WTC11 (cell line): Measurements from ENCODE around the gene FFAR4. TPM values are rescaled to one million over a fixed set of nuclear protein-coding genes. Genes with fewer than 3 reads are reported as not detected.

ENCODE experiments used
- ATAC-seq: fragments of 200-7000 bp; cut with Tn5 transposase; 2 replicates; pipeline ENCODE4 v1.10.0; 2021; ENCODE audit warnings: mild to moderate bottlenecking, moderate library complexity
- CTCF ChIA-PET: fragments of 300-600 bp; sonication (Branson Sonifier 250); formaldehyde crosslinking; loops from one replicate; lab custom pipeline; 2021; ENCODE audit warnings: antibody characterized with exemption; lab: Charles Lee
- POLR2A ChIA-PET: fragments of 350-600 bp; sonication (Branson Sonifier 250); formaldehyde crosslinking; loops from one replicate; lab custom pipeline; 2021; ENCODE audit warnings: antibody characterized with exemption; lab: Charles Lee
- DNase-seq: peaks from one replicate; pipeline ENCODE4 v3.0.0; 2021; ENCODE audit warnings: low spot score
- H3K27ac Mint-ChIP-seq: 2 replicates; pipeline ENCODE4 v1.8.0; 2021; ENCODE audit warnings: mixed read lengths
- H3K27me3 Mint-ChIP-seq: 2 replicates; pipeline ENCODE4 v1.8.0; 2021; ENCODE audit warnings: low read depth, mild to moderate bottlenecking, moderate library complexity, mixed read lengths
- H3K36me3 Mint-ChIP-seq: 2 replicates; pipeline ENCODE4 v1.8.0; 2021; ENCODE audit warnings: mixed read lengths
- H3K4me1 Mint-ChIP-seq: 2 replicates; pipeline ENCODE4 v1.8.0; 2022; ENCODE audit warnings: mixed read lengths
- H3K4me3 Mint-ChIP-seq: 2 replicates; pipeline ENCODE4 v1.8.0; 2021; ENCODE audit warnings: mild to moderate bottlenecking, moderate library complexity, mixed read lengths
- H3K9me3 Mint-ChIP-seq: 2 replicates; pipeline ENCODE4 v1.8.0; 2021; ENCODE audit warnings: mixed read lengths
- CREB1 ChIP-seq: sonication (generic); formaldehyde crosslinking; IDR thresholded peaks from 2 replicates; pipeline ENCODE4 v1.8.0; 2023; ENCODE audit warnings: mild to moderate bottlenecking, missing genetic modification reagents
- NR2C2 ChIP-seq: sonication (generic); formaldehyde crosslinking; IDR thresholded peaks from 2 replicates; pipeline ENCODE4 v1.8.0; 2022; ENCODE audit warnings: mild to moderate bottlenecking, missing genetic modification reagents
- ZNF138 ChIP-seq: sonication (generic); formaldehyde crosslinking; conservative IDR thresholded peaks from 2 replicates; pipeline ENCODE4 v1.8.1; 2022; ENCODE audit warnings: mild to moderate bottlenecking, moderate library complexity, missing genetic modification reagents
- ZNF219 ChIP-seq: sonication (generic); formaldehyde crosslinking; IDR thresholded peaks from 2 replicates; pipeline ENCODE4 v1.8.0; 2023; ENCODE audit warnings: missing genetic modification reagents, mild to moderate bottlenecking, borderline replicate concordance
- total RNA-seq: library from RNA; stranded (reverse); gene quantifications from 3 replicates; pipeline ENCODE4 v1.2.3, GENCODE V29; 2021
- TF ChIP-seq, protein P1 (sequence below): fragments of 250-450 bp; sonication (Bioruptor Pico); IDR thresholded peaks from 2 replicates; pipeline ENCODE4 v2.1.2; 2022; ENCODE audit warnings: mild to moderate bottlenecking, moderate library complexity
- TF ChIP-seq, protein P2 (sequence below): sonication (generic); formaldehyde crosslinking; IDR thresholded peaks from 2 replicates; pipeline ENCODE4 v1.8.1; 2023; ENCODE audit warnings: mild to moderate bottlenecking, missing genetic modification reagents
- TF ChIP-seq, protein P3 (sequence below): sonication (generic); formaldehyde crosslinking; IDR thresholded peaks from 2 replicates; pipeline ENCODE4 v1.8.1; 2022; ENCODE audit warnings: low read depth, missing genetic modification reagents, borderline replicate concordance
- TF ChIP-seq, protein P4 (sequence below): sonication (generic); formaldehyde crosslinking; IDR thresholded peaks from 2 replicates; pipeline ENCODE4 v1.8.0; 2023; ENCODE audit warnings: missing genetic modification reagents
- TF ChIP-seq, protein P5 (sequence below): fragments of 250-450 bp; sonication (Bioruptor Pico); IDR thresholded peaks from 2 replicates; pipeline ENCODE4 v1.9.0; 2021; ENCODE audit warnings: mild to moderate bottlenecking
- TF ChIP-seq, protein P6 (sequence below): sonication (generic); formaldehyde crosslinking; IDR thresholded peaks from 2 replicates; pipeline ENCODE4 v1.8.1; 2023; ENCODE audit warnings: mild to moderate bottlenecking, missing genetic modification reagents, moderate library complexity
- TF ChIP-seq, protein P7 (sequence below): sonication (generic); formaldehyde crosslinking; IDR thresholded peaks from 2 replicates; pipeline ENCODE4 v1.8.0; 2023; ENCODE audit warnings: mild to moderate bottlenecking, missing genetic modification reagents
- TF ChIP-seq, protein P8 (sequence below): fragments of 250-450 bp; sonication (Bioruptor Pico); IDR thresholded peaks from 2 replicates; pipeline ENCODE4 v1.9.0; 2021; ENCODE audit warnings: moderate library complexity, mild to moderate bottlenecking, inconsistent platforms, borderline replicate concordance
- TF ChIP-seq, protein P9 (sequence below): fragments of 250-450 bp; sonication (Bioruptor Pico); IDR thresholded peaks from 2 replicates; pipeline ENCODE4 v1.9.0; 2021; ENCODE audit warnings: mild to moderate bottlenecking
- TF ChIP-seq, protein P10 (sequence below): sonication (generic); formaldehyde crosslinking; IDR thresholded peaks from 2 replicates; pipeline ENCODE4 v1.8.1; 2023; ENCODE audit warnings: mild to moderate bottlenecking, missing genetic modification reagents

FFAR4 gene
- total RNA-seq, 1 experiment from 2014 or later: 0.15 TPM

DNA sequence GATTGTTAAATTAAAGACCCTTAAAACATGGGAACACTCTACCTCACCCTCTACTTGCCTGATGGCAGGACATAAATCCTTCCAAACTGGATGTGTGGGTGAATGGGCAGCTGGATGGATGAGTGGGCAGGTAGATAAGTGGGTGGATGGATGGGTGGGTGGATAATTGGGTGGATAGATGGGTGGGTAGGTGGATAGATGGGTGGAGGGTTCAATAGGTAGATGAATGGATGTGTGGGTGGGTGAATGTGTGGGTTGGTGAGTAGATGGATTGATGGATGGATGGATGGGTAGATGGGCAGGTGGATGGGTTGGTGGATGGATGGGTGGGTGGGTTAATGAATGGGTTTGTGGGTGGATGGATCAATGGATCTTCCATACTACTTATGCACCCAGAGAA is 18.9 kb upstream of the FFAR4 start (continued):
- TF ChIP-seq, protein P1, sequence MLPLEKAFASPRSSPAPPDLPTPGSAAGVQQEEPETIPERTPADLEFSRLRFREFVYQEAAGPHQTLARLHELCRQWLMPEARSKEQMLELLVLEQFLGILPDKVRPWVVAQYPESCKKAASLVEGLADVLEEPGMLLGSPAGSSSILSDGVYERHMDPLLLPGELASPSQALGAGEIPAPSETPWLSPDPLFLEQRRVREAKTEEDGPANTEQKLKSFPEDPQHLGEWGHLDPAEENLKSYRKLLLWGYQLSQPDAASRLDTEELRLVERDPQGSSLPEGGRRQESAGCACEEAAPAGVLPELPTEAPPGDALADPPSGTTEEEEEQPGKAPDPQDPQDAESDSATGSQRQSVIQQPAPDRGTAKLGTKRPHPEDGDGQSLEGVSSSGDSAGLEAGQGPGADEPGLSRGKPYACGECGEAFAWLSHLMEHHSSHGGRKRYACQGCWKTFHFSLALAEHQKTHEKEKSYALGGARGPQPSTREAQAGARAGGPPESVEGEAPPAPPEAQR (CRISPR knock-in tag): no peak
- TF ChIP-seq, protein P2, sequence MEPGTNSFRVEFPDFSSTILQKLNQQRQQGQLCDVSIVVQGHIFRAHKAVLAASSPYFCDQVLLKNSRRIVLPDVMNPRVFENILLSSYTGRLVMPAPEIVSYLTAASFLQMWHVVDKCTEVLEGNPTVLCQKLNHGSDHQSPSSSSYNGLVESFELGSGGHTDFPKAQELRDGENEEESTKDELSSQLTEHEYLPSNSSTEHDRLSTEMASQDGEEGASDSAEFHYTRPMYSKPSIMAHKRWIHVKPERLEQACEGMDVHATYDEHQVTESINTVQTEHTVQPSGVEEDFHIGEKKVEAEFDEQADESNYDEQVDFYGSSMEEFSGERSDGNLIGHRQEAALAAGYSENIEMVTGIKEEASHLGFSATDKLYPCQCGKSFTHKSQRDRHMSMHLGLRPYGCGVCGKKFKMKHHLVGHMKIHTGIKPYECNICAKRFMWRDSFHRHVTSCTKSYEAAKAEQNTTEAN (CRISPR knock-in tag): no peak
- TF ChIP-seq NR2C2 (CRISPR knock-in tag) (no peak), ZNF138 (CRISPR knock-in tag) (no peak), CREB1 (no peak)
- TF ChIP-seq, protein P3, sequence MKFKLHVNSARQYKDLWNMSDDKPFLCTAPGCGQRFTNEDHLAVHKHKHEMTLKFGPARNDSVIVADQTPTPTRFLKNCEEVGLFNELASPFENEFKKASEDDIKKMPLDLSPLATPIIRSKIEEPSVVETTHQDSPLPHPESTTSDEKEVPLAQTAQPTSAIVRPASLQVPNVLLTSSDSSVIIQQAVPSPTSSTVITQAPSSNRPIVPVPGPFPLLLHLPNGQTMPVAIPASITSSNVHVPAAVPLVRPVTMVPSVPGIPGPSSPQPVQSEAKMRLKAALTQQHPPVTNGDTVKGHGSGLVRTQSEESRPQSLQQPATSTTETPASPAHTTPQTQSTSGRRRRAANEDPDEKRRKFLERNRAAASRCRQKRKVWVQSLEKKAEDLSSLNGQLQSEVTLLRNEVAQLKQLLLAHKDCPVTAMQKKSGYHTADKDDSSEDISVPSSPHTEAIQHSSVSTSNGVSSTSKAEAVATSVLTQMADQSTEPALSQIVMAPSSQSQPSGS (CRISPR knock-in tag): no peak
- TF ChIP-seq, protein P4, sequence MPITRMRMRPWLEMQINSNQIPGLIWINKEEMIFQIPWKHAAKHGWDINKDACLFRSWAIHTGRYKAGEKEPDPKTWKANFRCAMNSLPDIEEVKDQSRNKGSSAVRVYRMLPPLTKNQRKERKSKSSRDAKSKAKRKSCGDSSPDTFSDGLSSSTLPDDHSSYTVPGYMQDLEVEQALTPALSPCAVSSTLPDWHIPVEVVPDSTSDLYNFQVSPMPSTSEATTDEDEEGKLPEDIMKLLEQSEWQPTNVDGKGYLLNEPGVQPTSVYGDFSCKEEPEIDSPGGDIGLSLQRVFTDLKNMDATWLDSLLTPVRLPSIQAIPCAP (CRISPR knock-in tag): no peak
- TF ChIP-seq, protein P5, sequence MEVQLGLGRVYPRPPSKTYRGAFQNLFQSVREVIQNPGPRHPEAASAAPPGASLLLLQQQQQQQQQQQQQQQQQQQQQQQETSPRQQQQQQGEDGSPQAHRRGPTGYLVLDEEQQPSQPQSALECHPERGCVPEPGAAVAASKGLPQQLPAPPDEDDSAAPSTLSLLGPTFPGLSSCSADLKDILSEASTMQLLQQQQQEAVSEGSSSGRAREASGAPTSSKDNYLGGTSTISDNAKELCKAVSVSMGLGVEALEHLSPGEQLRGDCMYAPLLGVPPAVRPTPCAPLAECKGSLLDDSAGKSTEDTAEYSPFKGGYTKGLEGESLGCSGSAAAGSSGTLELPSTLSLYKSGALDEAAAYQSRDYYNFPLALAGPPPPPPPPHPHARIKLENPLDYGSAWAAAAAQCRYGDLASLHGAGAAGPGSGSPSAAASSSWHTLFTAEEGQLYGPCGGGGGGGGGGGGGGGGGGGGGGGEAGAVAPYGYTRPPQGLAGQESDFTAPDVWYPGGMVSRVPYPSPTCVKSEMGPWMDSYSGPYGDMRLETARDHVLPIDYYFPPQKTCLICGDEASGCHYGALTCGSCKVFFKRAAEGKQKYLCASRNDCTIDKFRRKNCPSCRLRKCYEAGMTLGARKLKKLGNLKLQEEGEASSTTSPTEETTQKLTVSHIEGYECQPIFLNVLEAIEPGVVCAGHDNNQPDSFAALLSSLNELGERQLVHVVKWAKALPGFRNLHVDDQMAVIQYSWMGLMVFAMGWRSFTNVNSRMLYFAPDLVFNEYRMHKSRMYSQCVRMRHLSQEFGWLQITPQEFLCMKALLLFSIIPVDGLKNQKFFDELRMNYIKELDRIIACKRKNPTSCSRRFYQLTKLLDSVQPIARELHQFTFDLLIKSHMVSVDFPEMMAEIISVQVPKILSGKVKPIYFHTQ (CRISPR knock-in tag): no peak
- TF ChIP-seq, all 79 proteins: peak for 0

DNA sequence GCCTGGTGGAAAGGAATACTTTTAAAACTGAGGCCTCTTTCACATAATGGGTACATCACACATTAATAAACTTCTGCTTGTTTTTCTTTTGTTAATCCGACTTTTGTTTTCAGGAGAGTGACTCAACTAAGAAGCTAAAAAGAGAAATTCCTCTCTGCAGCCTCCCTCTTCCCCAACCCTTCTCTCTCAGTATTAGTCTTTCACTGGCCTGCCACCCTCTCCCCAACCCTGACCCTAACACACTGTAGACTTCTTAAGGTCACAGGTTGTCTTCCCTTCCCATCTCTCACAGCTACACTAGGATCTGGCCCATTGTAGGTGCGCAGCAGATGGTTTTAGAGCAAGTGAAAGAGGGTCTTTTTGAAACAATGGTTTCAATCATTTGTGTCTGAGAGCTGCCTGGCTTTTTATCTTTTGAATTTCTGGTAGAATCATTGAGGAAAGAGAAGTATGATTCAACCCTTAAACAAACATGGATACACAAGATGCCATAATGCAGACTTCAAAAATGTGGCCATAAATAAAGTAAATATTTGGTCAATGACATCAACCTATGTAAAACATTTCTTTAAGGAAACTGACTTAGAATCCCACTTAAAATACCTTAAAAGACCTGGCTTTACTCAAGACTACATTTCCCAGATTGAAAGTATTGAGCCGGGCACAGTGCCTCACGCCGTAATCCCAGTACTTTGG is 17.9 kb upstream of the FFAR4 start:
- H3K4me3 Mint-ChIP-seq: no peak overlapping the region
- no peak overlapping the region for H3K27ac Mint-ChIP-seq
- no peaks in the 10 kb centered on the region; the same call in 1 of the 2 replicates for H3K27me3 Mint-ChIP-seq
- ChIA-PET CTCF (no interaction called here), POLR2A (no interaction called here)
- TF ChIP-seq, protein P6, sequence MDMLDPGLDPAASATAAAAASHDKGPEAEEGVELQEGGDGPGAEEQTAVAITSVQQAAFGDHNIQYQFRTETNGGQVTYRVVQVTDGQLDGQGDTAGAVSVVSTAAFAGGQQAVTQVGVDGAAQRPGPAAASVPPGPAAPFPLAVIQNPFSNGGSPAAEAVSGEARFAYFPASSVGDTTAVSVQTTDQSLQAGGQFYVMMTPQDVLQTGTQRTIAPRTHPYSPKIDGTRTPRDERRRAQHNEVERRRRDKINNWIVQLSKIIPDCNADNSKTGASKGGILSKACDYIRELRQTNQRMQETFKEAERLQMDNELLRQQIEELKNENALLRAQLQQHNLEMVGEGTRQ: no peak
- DNase-seq (no peak), ATAC-seq (no peak)
- no peaks in the 10 kb centered on the region for H3K36me3 Mint-ChIP-seq
- 0 out of 2 replicates have a peak, but pooled peaks cover 2% of the 10 kb centered on the region for H3K4me1 Mint-ChIP-seq
- no peaks in the 10 kb centered on the region for H3K9me3 Mint-ChIP-seq

DNA sequence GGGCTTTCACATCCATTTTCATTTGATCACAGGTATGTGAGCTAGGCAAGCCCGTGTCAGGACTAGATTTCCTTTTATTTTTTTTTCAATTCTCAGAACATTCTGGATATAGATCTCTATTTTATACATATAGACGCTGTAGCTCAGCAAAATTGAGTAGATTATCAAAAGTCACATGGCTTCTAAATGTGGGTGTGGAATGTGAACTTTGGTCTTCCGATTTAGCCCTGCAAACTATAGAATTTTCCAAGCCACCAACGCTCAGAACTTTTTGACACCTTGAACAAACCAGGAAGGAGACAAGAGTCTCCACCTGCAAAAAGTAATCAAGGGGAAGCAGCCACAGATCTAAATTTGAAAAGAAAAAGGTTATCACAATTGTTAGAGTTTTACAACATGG is 15.9 kb upstream of the FFAR4 start:
- no peaks in the 10 kb centered on the region for H3K9me3 Mint-ChIP-seq
- CTCF ChIA-PET: interaction anchor here (5.5 kb wide), 1 partner anchor 8 kb away, joined by 62 read pairs; no protein-coding TSS in a partner anchor
- TF ChIP-seq, protein P7, sequence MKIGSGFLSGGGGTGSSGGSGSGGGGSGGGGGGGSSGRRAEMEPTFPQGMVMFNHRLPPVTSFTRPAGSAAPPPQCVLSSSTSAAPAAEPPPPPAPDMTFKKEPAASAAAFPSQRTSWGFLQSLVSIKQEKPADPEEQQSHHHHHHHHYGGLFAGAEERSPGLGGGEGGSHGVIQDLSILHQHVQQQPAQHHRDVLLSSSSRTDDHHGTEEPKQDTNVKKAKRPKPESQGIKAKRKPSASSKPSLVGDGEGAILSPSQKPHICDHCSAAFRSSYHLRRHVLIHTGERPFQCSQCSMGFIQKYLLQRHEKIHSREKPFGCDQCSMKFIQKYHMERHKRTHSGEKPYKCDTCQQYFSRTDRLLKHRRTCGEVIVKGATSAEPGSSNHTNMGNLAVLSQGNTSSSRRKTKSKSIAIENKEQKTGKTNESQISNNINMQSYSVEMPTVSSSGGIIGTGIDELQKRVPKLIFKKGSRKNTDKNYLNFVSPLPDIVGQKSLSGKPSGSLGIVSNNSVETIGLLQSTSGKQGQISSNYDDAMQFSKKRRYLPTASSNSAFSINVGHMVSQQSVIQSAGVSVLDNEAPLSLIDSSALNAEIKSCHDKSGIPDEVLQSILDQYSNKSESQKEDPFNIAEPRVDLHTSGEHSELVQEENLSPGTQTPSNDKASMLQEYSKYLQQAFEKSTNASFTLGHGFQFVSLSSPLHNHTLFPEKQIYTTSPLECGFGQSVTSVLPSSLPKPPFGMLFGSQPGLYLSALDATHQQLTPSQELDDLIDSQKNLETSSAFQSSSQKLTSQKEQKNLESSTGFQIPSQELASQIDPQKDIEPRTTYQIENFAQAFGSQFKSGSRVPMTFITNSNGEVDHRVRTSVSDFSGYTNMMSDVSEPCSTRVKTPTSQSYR (CRISPR knock-in tag): no peak
- TF ChIP-seq, protein P8, sequence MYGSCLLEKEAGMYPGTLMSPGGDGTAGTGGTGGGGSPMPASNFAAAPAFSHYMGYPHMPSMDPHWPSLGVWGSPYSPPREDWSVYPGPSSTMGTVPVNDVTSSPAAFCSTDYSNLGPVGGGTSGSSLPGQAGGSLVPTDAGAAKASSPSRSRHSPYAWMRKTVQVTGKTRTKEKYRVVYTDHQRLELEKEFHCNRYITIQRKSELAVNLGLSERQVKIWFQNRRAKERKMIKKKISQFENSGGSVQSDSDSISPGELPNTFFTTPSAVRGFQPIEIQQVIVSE (CRISPR knock-in tag): no peak
- TF ChIP-seq, protein P4 (CRISPR knock-in tag): no peak
- no peak for TF ChIP-seq ZNF219 (CRISPR knock-in tag)
- TF ChIP-seq, protein P9, sequence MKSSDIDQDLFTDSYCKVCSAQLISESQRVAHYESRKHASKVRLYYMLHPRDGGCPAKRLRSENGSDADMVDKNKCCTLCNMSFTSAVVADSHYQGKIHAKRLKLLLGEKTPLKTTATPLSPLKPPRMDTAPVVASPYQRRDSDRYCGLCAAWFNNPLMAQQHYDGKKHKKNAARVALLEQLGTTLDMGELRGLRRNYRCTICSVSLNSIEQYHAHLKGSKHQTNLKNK (CRISPR knock-in tag): no peak
- TF ChIP-seq, protein P10, sequence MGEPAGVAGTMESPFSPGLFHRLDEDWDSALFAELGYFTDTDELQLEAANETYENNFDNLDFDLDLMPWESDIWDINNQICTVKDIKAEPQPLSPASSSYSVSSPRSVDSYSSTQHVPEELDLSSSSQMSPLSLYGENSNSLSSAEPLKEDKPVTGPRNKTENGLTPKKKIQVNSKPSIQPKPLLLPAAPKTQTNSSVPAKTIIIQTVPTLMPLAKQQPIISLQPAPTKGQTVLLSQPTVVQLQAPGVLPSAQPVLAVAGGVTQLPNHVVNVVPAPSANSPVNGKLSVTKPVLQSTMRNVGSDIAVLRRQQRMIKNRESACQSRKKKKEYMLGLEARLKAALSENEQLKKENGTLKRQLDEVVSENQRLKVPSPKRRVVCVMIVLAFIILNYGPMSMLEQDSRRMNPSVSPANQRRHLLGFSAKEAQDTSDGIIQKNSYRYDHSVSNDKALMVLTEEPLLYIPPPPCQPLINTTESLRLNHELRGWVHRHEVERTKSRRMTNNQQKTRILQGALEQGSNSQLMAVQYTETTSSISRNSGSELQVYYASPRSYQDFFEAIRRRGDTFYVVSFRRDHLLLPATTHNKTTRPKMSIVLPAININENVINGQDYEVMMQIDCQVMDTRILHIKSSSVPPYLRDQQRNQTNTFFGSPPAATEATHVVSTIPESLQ (CRISPR knock-in tag): no peak

More for the DNA sequence above, 15.9 kb upstream of the FFAR4 start:
- Mint-ChIP-seq H3K36me3 (no peaks in the 10 kb centered on the region), H3K27ac (no peak overlapping the region), H3K4me3 (no peak overlapping the region), H3K27me3 (no peaks in the 10 kb centered on the region), H3K4me1 (peaks cover 10% of the 10 kb centered on the region)
- ATAC-seq (no peak), DNase-seq (no peak)
- POLR2A ChIA-PET: no interaction called here
